ENCODE data around the gene TANGO2. TPM values are rescaled to one million over a fixed set of nuclear protein-coding genes. Genes with fewer than 3 reads are reported as not detected.

The TANGO2 gene
- polyA plus RNA-seq, 1 of the 3 experiments (the other 2 are of a cell fraction): 20.7 TPM

DNA sequence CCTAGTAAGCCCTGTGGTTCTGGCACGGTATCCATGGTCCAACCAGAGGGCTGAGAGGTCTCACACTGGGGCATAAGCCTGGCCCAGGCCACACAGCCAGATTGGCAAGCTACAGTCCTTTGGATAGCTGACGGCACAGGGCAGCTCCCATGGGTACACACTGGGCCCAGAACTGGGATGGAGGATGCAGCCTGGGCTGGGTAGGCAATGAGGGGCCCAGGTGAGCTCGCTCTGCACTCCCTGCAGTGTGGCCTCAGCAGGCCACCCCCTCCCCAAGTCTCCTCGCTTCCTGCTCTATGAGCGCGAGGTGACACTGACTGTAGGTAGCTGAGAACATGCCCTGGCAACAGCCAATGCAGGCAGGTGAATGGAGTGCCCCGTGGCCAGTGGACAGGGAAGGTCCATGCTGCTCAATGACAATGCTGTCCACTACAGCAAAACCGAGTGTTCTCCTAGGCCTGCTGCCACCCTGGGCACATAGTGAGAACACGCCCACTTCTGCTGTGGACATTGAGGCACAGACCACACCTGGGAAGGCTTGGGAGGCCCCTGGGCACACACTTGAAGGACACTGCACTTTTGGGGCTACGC is 8.1 kb upstream of the TANGO2 start:
- no peak overlapping the region for H2AFZ ChIP-seq (ENCODE audit: low read depth)
- peaks cover 5% of the 10 kb centered on the region for H3F3A ChIP-seq (replicated peaks; ENCODE audit: insufficient read depth)
- no peaks in the 10 kb centered on the region for H3K27me3 ChIP-seq (ENCODE audit: insufficient read depth)
- no peaks in the 10 kb centered on the region for H4K20me1 ChIP-seq (ENCODE audit: insufficient read depth)
- no peak for TF ChIP-seq NRF1 (IDR thresholded peaks at IDR 0.05; ENCODE audit: low read depth, low read length)
- TF ChIP-seq RAD21 (IDR thresholded peaks at IDR 0.05; ENCODE audit: low read length): no peak
- no peak for TF ChIP-seq RFX5 (IDR thresholded peaks at IDR 0.05; ENCODE audit: low read length)
- TF ChIP-seq, protein P1, sequence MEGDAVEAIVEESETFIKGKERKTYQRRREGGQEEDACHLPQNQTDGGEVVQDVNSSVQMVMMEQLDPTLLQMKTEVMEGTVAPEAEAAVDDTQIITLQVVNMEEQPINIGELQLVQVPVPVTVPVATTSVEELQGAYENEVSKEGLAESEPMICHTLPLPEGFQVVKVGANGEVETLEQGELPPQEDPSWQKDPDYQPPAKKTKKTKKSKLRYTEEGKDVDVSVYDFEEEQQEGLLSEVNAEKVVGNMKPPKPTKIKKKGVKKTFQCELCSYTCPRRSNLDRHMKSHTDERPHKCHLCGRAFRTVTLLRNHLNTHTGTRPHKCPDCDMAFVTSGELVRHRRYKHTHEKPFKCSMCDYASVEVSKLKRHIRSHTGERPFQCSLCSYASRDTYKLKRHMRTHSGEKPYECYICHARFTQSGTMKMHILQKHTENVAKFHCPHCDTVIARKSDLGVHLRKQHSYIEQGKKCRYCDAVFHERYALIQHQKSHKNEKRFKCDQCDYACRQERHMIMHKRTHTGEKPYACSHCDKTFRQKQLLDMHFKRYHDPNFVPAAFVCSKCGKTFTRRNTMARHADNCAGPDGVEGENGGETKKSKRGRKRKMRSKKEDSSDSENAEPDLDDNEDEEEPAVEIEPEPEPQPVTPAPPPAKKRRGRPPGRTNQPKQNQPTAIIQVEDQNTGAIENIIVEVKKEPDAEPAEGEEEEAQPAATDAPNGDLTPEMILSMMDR (IDR thresholded peaks at IDR 0.05): no peak
- TF ChIP-seq MXI1 (IDR thresholded peaks at IDR 0.05; ENCODE audit: low read depth, low read length): no peak
- no peak for TF ChIP-seq FOXM1 (IDR thresholded peaks at IDR 0.05; ENCODE audit: low read depth)
- TF ChIP-seq, protein P2, sequence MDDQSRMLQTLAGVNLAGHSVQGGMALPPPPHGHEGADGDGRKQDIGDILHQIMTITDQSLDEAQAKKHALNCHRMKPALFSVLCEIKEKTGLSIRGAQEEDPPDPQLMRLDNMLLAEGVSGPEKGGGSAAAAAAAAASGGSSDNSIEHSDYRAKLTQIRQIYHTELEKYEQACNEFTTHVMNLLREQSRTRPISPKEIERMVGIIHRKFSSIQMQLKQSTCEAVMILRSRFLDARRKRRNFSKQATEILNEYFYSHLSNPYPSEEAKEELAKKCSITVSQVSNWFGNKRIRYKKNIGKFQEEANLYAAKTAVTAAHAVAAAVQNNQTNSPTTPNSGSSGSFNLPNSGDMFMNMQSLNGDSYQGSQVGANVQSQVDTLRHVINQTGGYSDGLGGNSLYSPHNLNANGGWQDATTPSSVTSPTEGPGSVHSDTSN (IDR thresholded peaks at IDR 0.05): no peak
- WGBS (ENCODE audit: low lambda C conversion rate): 97% methylated on average over 7 of the region's 10 CpGs
- H3K4me1 ChIP-seq (ENCODE audit: control insufficient read depth in 1 of 2, insufficient read depth in 2 of 2, low read depth in 1 of 2, low read length in 1 of 2): peaks cover 0 to 79% of the 10 kb centered on the region in 2 experiments; a peak in 2 of 4 replicates
- H3K36me3 ChIP-seq (replicated peaks in 1 of 2; ENCODE audit: control insufficient read depth in 1 of 2, insufficient read depth in 2 of 2, low read length in 1 of 2): no peaks in the 10 kb centered on the region
- H3K9me2 ChIP-seq: no peaks in the 10 kb centered on the region
- ChIA-PET POLR2A (interaction anchor here (0.9 to 4.8 kb wide), 8 partner anchors 8 to 50 kb away, joined by 3 to 63 read pairs (median 6); partner anchors contain the start of gene TANGO2), CTCF (interaction anchor here (0.8 to 8.9 kb wide), 24 partner anchors 9 to 282 kb away, joined by 3 to 501 read pairs (median 6); partner anchors contain the start of genes COMT, RANBP1, TANGO2 and TXNRD2)
- no peak overlapping the region for H3K4me2 ChIP-seq
- no peaks in the 10 kb centered on the region for H3K9me3 ChIP-seq
- H3K4me3 ChIP-seq (ENCODE audit: low read depth in 2 of 2, low read length in 1 of 2): no peak overlapping the region
- DNase-seq: no peak
- H3K9ac ChIP-seq: no peak overlapping the region
- H3K79me2 ChIP-seq (ENCODE audit: insufficient read depth): no peaks in the 10 kb centered on the region
- peak overlapping the region in 1 of 2 experiments; percentile 53; a peak in 1 of 4 replicates for H3K27ac ChIP-seq (ENCODE audit: low read depth in 2 of 2, low read length in 1 of 2)

DNA sequence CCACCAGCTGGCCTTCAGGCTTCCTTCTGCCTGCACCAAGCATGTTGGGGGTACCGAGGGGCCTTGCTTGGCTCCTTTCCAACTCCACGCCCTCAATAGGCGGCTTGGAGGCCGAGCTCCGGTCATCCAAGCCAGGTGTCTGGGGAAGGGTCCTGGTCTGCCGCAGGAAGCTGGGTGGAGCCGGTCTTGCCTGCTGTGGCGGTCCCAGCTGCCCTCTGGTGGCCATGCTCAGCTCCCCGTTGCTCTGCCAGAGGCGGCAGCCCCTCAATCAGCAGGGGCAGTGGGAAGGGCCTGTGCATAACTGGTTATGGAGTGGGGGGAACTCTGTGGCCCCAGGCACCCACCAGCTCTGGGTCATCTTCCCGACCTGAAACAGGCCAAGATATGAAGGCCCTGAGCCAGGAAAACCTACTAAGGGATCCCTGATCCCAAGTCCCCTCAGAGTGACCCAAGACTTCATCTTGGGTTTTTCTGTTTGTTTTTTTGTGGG is 7.5 kb upstream of the TANGO2 start:
- Histone ChIP-seq H3K9me3 (no peaks in the 10 kb centered on the region), H3K79me2 (ENCODE audit: insufficient read depth) (no peaks in the 10 kb centered on the region), H3K4me2 (no peak overlapping the region), H3K36me3 (replicated peaks in 1 of 2; ENCODE audit: control insufficient read depth in 1 of 2, insufficient read depth in 2 of 2, low read length in 1 of 2) (no peaks in the 10 kb centered on the region), H3K4me1 (ENCODE audit: control insufficient read depth in 1 of 2, insufficient read depth in 2 of 2, low read depth in 1 of 2, low read length in 1 of 2) (peaks cover 0 to 73% of the 10 kb centered on the region in 2 experiments; a peak in 1 of 4 replicates), H3K9me2 (no peaks in the 10 kb centered on the region), H3K27me3 (ENCODE audit: insufficient read depth) (no peaks in the 10 kb centered on the region), H2AFZ (ENCODE audit: low read depth) (no peak overlapping the region), H4K20me1 (ENCODE audit: insufficient read depth) (no peaks in the 10 kb centered on the region), H3K9ac (no peak overlapping the region), H3K27ac (ENCODE audit: low read depth in 2 of 2, low read length in 1 of 2) (peak overlapping the region in 1 of 2 experiments; percentile 53; a peak in 1 of 4 replicates), H3F3A (replicated peaks; ENCODE audit: insufficient read depth) (peaks cover 5% of the 10 kb centered on the region), H3K4me3 (ENCODE audit: low read depth in 2 of 2, low read length in 1 of 2) (no peak overlapping the region; a peak in 1 of 4 replicates)
- ChIA-PET POLR2A (interaction anchor here (0.9 to 4.8 kb wide), 8 partner anchors 8 to 51 kb away, joined by 3 to 63 read pairs (median 6); partner anchors contain the start of gene TANGO2), CTCF (interaction anchor here (0.8 to 8.9 kb wide), 25 partner anchors 8 to 283 kb away, joined by 3 to 501 read pairs (median 5); partner anchors contain the start of genes COMT, RANBP1, TANGO2 and TXNRD2)
- DNase-seq: peak; percentile 86
- 13% methylated on average over 1 of the region's 11 CpGs for WGBS (ENCODE audit: low lambda C conversion rate)
- TF ChIP-seq SIN3A (IDR thresholded peaks at IDR 0.05; ENCODE audit: borderline replicate concordance, low read depth, low read length) (no peak), TAF1 (IDR thresholded peaks at IDR 0.05; ENCODE audit: borderline replicate concordance, low read depth, low read length) (no peak), RAD21 (IDR thresholded peaks at IDR 0.05; ENCODE audit: low read length) (peak; percentile 96), CHD2 (IDR thresholded peaks at IDR 0.05; ENCODE audit: low read length, partially characterized antibody) (peak; percentile 59), SMC3 (IDR thresholded peaks at IDR 0.05; ENCODE audit: low read depth, low read length) (peak; percentile 99), ELF1 (IDR thresholded peaks at IDR 0.05) (no peak)
- TF ChIP-seq, protein P3, sequence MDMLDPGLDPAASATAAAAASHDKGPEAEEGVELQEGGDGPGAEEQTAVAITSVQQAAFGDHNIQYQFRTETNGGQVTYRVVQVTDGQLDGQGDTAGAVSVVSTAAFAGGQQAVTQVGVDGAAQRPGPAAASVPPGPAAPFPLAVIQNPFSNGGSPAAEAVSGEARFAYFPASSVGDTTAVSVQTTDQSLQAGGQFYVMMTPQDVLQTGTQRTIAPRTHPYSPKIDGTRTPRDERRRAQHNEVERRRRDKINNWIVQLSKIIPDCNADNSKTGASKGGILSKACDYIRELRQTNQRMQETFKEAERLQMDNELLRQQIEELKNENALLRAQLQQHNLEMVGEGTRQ (IDR thresholded peaks at IDR 0.05; ENCODE audit: borderline replicate concordance, low read depth, low read length): no peak
- TF ChIP-seq, protein P1 (IDR thresholded peaks at IDR 0.05): peak; percentile 81
